Right kidney (tissue), 1 donor: ENCODE measurements around the gene SCAPER.
"Not testable (repeated sequence)": the region's sequence is repeated elsewhere in the genome, so short reads cannot be mapped to it uniquely, and the experiment has no call there.

ENCODE experiments used
- DNase-seq: peaks from one replicate; pipeline ENCODE4 v3.0.0-alpha.2; 2016

Gene SCAPER

DNA sequence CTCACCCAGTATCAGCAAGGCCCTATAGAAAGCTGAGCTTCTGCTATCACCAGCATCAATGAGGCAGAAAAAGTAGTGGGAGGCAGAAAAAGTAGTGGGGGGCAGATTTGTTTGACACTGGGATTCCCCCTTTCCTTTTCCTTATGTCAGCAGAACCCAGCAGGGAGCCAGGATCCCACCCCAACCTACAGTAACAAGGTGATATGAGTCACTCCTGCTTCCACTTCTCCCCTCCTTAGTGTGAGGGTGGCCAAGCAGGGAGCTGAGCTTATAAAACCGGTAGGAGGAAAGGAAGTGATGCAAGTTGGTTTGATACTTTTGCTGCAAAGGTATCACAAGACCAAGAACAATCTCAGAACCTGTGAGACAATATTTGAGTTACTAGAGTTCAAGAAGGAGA lies 128.7 kb downstream of the SCAPER start:
- DNase-seq = no peak

DNA sequence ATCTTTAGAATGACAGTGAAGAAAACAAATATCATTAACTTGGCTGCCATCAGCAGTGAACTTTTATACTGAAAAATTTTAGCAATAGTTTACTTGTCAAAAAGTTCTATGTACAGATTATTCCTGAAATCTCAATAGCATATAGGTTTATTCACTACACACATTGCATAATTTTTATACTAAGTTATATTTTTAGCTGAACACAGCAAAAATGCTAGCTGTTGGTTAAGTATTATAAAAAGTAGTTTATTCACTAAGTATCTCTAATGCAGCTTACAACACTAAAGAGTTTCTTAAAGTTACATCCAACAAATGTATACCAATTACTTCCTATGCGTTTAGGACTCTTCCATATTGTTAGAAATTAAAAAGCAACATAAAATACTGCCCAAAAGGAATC lies 131.9 kb downstream of the SCAPER start:
- DNase-seq = no peak

DNA sequence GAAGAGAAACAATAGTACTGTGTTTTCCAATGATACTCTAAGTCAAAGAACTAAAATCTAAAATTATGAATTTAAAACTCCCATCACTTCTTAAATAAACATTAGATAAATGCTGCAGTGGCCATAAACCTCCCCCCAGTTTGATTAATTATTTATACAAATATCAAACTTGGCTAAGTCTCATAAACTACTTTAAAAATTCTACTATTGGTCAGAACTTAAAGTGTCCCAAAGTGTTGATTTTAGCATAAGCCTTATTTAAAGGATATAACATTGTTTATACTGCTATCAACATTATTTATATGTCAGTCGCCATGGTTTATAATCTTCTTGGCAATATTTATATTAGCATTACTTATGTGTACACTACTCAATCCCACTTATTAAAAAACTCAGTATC lies 132.4 kb downstream of the SCAPER start:
- no peak for DNase-seq

DNA sequence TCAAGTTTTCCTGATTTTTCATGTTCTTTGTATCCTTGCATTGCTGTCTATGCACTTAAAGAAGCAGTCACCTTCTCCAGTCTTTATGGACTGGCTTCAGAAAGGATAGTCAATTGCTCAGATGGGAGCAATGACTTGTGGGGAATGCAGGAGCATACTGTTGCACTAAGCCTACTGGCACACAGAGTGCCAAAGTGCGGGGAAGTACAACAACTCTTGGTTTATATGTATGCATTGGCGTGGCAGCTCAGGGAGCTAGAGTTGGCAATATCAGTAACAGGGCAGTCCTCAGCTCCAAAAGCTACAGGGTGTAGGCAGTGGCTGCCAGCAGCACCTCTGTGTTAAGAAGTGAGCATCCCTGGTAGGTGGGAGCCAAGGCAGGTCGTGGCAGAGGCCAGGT lies 141.1 kb downstream of the SCAPER start:
- no peak for DNase-seq

DNA sequence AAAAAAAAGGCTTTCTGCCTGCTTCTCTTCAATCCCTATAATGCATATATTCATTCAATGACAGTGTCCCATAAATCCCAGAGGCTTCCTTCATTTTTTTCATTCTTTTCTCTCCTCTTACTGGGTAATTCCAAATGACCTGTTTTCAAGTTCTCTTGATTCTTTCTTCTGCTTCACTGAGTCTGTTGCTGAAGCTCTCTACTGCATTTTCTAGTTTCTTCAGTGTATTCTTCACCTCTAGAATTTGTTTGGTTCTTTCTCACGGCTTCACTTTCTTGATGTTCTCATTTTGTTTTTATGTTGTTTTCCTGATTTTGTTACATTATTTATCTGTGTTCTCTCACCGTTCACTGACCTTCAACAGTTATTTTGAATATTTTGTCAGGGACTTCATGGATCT lies 141.6 kb downstream of the SCAPER start:
- DNase-seq = no peak

DNA sequence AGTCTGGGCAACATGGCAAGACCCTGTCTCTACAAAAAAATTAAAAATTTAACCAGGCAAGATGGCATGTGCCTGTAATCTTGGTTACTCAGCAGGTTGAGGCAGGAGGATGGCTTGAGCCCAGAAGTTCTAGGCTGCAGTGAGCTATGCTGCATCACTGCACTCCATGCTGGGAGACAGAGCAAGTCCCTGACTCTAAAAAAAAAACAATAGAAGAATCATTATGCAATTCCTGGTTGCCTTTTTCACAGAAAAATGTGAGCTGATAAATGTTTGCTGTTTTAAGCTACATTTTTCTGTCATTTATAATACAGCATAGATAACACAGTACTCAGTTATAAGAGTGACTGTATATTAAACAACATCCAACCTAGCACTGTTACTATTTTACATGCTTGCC lies 148.8 kb downstream of the SCAPER start:
- DNase-seq = no peak

DNA sequence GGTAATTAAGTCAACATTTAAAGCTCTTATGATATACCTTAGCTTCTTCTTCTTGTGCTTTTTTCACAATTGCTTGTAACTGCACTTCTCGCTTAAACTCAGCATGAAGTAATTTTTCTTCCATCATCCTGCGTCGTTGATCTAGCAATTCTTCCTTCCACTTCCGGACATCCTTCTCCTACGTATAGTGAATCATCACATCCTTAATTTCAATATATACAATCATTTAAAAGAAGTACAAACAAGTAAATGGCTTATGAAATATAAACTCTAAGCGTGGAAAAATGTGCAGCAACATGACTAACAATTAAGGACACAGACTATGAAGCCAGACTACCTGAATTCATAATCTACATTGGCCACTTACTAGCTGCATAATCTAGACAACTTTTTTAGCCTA lies 151.4 kb downstream of the SCAPER start:
- no peak for DNase-seq

DNA sequence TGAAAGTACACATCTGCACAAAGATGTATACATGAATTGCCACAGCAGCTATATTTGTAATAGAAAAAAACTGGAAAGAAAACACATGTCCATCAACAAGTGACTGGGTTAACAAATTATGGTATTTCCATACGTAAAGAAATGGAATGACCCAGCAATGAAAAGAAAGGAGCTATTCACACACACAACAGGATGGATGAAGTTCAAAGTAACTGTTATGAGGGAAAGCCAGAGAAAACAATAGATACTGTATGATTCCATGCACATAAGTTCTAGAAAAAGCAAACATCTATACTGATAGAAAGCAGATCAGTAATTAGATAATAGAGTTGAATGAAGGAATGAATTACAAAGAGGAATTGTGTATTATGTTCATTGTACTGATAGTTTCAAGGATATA lies 152.0 kb downstream of the SCAPER start:
- no peak for DNase-seq

DNA sequence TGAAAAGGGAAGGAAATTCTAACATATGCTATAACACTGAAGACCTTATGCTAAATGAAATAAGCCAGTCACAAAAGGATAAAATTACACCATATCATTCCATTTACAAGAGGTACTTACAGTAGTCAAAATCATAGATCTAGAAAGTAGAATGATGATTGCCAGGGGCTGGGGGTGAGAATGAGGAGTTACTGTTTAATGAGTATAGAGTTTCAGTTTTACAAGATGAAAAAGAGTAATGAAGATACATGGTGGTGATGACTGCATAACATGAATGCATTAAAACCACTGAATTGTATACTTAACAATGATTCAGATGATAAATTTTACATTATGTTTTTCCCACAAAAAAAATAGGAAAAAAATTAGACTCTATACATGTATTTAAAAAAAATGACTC lies 152.6 kb downstream of the SCAPER start:
- DNase-seq = no peak

DNA sequence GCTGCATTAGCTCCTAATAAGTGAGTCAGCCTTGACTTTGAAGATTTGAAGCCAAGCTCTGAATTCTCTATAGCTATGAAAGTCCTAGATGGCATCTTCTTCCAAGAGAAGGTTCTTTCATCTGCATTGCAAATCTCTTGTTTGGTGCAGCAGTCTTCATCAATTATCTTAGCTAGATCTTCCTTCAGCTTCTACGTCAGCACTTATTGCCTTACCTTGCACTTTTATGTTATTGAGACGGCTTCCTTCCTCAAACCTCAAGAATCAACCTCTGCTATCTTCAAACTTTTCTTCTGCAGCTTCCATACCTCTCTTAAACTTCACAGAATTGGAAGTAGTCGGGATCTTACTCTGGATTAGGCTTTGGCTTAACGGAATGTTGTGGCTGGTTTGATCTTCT lies 167.6 kb downstream of the SCAPER start:
- no peak for DNase-seq

DNA sequence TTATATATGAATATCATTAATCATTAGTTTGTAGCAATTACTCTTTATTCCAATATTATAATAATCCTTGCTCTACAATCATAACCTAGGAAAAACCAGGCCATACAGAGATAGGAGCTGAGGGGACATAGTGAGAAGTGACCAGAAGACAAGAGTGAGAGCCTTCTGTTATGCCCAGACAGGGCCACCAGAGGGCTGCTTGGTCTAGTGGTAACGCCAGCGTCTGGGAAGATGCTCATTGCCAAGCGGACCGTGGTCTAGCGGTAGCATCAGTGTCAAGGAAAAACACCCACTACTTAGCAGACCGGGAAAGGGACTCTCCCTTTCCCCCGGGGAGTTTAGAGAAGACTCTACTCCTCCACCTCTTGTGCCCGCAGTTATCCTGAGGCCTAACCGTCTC lies 172.8 kb downstream of the SCAPER start:
- not testable (repeated sequence) for DNase-seq

DNA sequence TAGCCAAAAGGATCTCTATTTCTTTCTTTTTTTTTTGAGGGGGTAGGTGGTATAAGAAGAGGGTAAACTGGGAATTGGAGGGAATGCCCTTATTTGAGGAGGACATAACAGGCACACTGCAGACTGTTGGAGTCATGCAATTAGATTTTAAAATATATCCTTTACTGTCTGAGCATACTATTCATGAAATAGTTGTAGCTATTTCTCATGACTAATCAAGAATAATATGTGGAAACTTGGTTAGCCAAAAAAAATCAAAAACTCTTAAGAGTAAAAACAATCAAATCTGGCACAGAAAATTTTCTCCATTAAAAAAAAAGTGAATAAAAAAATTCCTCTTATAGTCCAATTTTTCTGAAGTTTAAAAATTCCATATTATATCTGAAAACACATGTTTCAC lies 174.9 kb downstream of the SCAPER start:
- no peak for DNase-seq

DNA sequence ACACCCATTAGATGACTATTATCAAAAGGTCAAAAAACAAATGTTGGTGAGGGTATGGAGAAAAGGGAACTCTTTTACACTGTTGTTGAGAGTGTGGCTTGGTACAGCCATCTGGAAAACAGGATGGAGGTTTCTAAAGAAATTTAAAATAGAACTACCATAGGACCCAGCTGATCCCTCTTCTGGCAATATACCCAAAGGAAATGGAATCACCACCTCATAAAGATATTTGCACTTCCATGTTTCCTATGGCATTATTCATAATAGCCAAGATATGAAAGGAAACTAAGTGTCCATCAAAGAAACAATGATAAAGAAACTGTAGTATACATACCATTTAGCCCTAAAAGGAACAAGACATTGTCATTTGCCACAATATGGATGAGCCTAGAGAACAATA lies 186.3 kb downstream of the SCAPER start:
- DNase-seq = no peak

DNA sequence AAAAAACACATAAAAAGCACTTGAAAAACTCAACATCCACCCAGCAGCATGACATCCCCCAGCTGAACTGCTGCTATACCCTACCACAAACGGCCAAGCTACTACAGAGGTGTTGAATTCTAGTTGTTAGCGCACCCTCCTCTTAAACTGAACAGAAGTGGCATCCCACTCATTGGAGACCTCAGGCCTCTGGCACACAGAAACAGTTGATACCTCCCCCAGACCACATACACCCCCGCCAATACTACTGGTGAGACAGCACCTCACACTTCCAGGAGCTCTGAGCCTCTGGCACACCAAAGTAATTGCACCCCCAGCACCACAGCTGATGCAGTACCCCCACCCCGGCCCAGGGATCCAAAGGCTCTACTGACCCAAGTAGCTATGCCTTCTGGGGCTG lies 190.2 kb downstream of the SCAPER start:
- DNase-seq = no peak

DNA sequence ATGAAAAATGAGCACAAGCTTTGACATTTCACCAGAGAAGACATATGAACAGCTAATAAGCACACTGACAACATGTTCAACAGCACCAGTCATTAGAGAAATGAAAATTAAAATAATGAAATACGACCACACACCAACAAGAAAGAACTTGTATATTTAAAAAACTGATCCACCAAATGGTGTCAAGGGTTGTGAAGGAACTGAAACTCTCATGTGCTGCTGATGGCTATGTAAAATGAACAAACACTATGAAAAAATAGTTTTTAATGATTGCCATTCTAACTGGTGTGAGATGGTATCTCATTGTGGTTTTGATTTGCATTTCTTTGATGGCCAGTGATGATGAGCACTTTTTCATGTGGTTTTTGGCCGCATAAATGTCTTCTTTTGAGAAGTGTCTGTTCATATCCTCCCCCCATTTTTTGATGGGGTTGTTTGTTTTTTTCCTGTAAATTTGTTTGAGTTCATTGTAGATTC lies 193.8 kb downstream of the SCAPER start:
- DNase-seq = no peak

DNA sequence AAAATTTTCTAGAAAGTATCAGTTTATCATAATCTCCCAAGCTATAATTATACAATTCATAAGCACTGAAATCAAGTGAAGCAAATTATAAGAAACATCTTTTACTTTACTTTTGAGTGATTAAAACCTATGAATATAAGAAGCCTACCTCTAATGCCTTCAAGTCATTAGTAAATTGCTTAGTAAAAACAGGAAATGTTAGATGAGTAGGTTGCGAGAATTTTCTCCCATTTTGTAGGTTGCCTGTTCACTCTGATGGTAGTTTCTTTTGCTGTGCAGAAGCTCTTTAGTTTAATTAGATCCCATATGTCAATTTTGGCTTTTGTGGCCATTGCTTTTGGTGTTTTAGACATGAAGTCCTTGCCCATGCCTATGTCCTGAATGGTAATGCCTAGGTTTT lies 201.1 kb downstream of the SCAPER start:
- not testable (repeated sequence) for DNase-seq

DNA sequence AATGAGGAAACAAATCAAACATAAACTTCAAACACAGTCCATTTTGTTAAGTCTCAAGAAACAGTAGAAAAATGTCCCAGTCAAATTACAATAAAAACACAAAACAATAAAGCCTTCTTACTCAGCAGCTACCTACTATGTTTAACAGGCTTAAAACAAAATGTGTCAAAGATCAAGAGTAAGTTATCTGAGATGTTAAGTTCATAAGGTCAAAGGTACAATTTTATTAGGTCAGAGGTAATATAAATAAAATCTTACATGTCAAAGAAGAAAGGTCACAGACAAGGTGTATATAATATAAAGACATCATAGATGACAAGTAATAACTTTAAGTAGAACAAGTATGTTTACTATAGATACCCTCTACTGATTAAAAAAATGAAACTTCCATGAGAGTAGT lies 208.3 kb downstream of the SCAPER start:
- no peak for DNase-seq

DNA sequence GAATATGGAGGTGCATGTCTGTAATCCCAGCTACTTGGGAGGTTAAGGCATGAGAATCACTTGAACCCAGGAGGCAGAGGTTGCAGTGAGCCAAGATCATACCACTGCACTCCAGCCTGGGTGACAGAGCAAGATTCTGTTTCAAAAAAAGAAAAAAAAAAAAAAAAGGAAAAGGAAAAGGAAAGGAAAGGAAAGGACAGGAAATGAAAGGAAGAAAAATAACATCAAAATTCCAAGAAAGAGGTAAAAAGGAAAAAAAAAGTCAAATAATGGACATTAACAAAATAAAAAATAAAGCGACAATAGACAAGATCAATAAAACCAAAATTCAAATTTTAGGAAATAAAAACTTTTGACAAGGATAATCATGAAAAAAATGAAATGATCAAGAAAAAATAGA lies 212.6 kb downstream of the SCAPER start:
- DNase-seq = not testable (repeated sequence)

DNA sequence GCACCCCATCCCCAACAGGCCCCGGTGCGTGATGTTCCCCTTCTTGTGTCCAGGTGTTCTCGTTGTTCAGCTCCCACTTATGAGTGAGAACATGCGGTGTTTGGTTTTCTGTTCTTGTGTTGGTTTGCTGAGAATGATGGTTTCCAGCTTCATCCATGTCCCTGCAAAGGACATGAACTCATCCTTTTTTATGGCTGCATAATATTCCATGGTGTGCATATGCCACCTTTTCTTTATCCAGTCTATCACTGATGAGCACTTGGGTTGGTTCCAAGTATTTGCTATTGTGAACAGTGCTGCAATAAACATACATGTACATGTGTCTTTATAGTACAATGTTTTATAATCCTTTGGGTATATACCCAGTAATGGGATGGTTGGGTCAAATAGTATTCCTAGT lies 217.5 kb downstream of the SCAPER start:
- not testable (repeated sequence) for DNase-seq

DNA sequence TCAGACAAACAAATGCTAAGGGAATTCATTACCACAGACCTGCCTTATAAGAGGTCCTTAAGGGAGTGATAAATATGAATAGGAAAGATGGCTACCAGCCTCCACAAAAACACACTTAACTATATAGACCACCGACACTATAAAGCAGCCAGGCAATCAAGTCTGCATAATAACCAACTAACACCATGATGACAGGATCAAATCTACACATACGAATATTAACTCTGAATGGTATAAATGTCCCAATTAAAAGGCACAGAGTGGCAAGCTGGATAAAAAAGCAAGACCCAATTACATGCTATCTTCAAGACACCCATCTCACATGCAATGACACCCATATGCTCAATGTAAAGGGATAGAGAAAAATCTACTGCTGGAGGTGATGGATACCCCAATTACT lies 221.1 kb downstream of the SCAPER start:
- no peak for DNase-seq

DNA sequence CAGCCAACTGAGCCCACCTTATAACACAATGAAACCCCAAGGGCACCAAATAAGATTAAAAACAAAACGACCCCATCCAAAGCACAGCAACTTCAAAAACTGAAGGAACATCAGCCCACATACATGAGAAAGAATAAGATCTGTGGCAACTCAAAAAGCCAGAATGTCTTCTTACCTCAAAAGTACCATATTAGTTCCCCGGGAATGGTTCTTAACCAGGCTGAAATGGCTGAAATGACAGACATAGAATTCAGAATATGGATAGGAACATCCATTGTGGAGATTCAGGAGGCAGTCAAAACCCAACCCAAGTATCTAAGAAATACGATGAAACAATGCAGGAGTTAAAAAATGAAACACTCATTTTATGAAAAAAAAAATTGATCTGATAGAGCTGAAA lies 222.3 kb downstream of the SCAPER start:
- no peak for DNase-seq

DNA sequence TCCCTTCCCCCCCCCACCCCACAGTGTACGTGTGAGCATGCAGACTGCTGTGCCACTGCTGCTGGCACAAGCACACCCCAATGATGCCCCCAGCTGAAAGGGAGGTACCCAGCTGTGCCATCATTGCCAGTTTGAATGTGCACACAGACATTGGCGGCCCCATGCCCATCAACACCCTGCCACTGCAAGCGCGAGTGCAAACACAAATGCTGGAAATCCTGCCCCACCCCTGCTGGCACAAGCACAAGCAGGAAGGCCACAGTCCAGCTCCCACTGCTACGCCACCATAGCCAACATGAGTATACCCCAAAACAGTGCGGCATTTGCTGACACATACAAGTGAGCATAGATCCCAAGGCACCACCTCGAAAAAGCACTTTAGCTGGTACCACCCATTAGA lies 222.9 kb downstream of the SCAPER start:
- no peak for DNase-seq

DNA sequence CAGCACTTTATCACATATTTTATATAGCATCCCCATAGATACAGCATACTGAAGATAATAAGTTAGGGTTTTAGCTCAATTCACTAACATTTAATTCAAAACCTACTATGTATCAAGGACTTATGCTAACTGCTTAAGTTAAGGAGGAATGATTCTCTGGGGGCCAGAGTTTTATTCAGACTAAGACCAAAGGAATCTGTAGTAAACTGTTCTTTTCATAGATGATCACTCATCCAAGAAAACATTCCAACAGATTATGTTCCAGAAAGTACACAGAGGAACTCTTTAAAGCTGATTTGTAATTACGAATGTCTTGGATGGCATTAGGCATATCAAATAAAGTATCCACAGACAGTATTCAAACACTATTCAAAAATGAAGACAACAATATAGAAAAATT lies 226.4 kb downstream of the SCAPER start:
- no peak for DNase-seq

DNA sequence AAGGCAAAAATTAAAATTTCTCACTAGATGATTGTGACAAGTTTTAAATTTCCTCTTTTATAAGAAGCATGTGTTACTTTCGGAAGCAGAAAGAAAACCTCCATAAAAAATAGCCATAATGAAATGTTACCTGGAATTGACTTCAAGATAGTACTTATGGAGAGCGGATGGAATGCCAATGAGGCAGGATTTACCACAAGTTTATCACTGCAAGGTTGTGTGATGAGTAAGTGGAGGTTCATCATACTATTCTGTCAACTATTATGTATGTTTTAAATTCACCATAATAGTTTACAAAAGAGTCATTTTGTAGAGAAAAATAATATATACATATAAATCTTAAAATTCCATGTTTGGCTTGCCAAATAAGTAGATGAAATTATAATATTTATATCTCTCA lies 230.3 kb downstream of the SCAPER start:
- DNase-seq = no peak

DNA sequence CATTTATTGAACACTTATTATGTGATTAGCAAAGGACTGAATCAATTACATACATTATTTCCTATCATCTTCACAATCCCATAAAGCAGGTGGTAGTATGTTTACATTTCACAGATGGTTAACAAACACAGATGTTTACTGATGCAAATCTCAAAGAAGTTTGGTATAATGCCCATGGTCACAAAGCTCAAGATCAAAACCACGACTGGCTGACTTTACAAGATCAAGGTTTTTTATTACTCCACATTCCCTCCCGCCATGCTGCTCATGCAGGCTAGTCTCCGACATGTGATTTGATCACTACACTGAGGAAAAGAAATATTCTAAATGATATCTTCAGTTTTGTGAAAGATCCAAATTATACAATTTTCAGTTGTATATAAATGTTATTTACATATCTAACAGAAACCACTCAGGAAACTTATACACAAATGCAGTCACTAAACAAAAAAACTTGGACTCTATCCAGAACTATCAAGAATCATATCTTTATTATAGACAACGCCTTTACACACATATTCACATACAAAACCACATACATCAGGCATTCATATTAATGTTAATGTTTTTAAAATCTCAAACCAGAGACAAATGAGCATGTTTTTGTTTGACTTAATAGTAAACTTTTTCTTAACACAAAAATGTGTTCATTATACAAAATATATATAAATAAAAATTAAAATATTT lies 235.5 kb downstream of the SCAPER start:
- DNase-seq = no peak
